ENCODE measurements around the gene RNF215.

Gene RNF215

DNA sequence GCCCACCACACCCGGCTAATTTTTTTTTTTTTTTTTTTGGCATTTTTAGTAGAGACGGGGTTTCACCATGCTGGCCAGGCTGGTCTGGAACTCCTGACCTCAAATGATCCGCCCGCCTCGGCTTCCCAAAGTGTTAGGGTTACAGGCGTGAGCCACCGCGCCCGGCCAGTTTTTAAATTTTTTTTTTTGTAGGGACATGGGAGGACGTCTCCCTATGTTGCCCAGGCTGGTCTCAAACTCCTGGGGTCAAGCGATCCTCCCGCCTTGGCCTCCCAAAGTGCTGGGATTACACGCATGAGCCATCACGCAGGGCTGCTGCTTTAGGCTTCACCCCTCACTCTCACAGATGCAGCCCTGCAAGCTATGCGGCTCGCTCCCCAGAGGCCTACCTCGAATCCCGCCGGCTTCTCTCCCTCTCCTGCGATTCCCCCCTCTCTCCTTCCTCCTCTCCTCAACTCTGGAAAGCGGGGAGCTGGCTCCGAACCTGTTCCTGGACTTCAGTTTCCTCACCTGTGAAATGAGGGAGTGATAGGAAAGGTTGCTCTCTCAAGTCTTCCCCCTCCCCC, 29.5 kb downstream of the RNF215 start:
- H3K4me3 ChIP-seq (ENCODE audit: low read length): no peak overlapping the region
- TF ChIP-seq, protein P1, sequence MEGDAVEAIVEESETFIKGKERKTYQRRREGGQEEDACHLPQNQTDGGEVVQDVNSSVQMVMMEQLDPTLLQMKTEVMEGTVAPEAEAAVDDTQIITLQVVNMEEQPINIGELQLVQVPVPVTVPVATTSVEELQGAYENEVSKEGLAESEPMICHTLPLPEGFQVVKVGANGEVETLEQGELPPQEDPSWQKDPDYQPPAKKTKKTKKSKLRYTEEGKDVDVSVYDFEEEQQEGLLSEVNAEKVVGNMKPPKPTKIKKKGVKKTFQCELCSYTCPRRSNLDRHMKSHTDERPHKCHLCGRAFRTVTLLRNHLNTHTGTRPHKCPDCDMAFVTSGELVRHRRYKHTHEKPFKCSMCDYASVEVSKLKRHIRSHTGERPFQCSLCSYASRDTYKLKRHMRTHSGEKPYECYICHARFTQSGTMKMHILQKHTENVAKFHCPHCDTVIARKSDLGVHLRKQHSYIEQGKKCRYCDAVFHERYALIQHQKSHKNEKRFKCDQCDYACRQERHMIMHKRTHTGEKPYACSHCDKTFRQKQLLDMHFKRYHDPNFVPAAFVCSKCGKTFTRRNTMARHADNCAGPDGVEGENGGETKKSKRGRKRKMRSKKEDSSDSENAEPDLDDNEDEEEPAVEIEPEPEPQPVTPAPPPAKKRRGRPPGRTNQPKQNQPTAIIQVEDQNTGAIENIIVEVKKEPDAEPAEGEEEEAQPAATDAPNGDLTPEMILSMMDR (conservative IDR thresholded peaks at IDR 0.05; ENCODE audit: low read length): no peak
- no peak for DNase-seq (ENCODE audit: low read depth)

DNA sequence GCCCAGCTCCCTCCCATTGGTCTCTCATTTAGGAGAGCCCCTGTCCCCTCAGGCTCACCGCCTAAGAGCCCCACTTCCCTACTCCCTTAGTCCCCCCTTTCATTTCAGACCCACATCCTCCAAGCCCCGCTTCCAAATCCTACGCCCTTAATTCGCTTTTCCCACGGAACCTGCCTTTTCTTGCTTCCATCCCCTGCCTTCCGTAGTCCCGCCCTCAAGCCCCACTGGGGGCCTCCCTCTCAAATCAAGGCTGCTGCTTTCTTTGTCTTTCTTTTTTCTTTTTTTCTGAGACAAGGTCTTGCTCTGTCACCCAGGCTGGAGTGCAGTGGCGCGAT, 30.0 kb downstream of the RNF215 start:
- peak overlapping the region; percentile 72 for H3K4me3 ChIP-seq (ENCODE audit: low read length)
- DNase-seq (ENCODE audit: low read depth): peak; percentile 7
- TF ChIP-seq, protein P1 (conservative IDR thresholded peaks at IDR 0.05; ENCODE audit: low read length): no peak

DNA sequence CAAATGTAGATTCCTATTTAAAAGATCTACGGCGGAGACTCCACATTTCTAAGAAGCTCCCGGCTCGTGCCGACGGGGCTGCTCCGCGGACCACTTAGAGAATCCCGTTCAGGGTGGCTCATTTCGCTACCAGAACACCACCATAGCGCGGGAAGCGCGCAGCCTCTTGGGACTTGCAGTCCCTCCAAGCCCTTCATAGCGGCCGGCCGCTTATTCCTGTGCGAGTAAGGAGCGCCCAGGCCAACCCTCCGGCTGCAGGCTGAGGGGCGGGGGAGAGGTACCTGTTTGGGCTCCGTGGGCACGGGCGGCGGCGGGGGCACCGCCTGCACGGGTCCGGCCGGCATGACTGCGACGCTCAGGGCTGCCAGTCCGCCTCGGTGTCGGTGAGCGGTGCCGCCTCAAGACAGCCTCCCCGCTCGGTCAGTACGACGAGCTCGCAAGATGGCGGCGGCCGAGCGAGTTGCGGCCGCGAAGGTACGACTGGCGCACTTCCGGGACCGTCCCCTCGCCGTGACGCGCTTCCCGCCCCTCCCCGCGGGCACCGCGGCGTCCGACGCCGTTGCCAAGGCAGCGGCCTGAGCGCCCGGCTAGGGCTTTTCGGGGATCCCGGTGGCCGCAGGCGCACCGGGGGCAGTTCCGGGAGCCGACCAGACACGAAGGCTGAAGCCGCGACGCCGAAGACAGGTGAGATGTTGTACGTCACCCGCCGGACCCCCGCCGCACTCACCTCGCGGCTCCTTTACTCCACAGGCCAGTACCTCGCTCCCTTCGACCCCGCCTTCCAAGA, 30.6 kb downstream of the RNF215 start, which contains the start of the genes CCDC157 and SF3A1:
TSS of gene CCDC157 (plus strand) at position 559 of the 787 bp plus-strand sequence. CDS start 8,994 bp downstream, outside the sequence.
TSS of gene SF3A1 (minus strand) at position 446 of the 787 bp plus-strand sequence. CDS start at position 344, 102 bp downstream.
- TF ChIP-seq, protein P1 (conservative IDR thresholded peaks at IDR 0.05; ENCODE audit: low read length): no peak
- peak; percentile 89 for DNase-seq (ENCODE audit: low read depth)
- peak within 1 kb of the TSS; percentile 72 for H3K4me3 ChIP-seq (ENCODE audit: low read length)

DNA sequence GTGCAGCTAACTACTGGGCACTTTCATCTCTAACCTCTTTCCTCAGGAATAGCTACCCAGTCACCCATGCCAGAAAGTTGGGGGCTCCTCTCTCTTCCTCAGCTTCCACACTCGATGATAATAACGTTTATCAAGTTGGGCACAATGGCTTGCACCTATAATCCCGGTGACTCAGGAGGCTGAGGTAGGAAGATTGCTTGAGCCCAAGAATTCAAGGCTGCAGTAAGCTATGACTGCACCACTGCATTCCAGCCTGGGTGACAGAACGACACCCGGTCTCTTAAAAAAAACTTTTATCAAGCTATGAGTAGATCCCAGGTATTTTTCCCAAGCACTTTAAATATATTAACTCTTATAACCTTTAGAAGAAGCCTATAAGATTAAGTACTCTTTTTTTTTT, 32.6 kb downstream of the RNF215 start:
- no peak for DNase-seq (ENCODE audit: low read depth)
- TF ChIP-seq, protein P1 (conservative IDR thresholded peaks at IDR 0.05; ENCODE audit: low read length): no peak
- no peak overlapping the region for H3K4me3 ChIP-seq (ENCODE audit: low read length)

DNA sequence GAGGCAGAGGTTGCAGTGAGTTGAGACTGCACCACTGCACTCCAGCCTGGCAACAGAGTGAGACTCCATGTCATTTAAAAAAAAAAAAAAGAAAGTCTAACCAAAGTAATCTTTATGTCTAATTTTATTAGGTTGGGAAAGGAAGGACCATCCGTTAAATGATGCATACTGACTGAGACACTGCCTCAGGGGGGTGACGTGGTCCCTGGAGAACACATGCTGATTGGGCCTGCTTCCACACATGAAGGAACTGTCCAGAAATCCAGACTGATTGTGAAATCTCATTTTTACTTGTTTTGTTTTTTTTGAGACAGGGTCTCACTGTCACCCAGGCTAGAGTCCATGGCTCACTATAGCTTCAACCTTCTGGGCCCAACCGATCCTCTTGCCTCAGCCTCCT, 36.0 kb downstream of the RNF215 start:
- no peak overlapping the region for H3K4me3 ChIP-seq (ENCODE audit: low read length)
- peak; percentile 59 for DNase-seq (ENCODE audit: low read depth)
- TF ChIP-seq, protein P1 (conservative IDR thresholded peaks at IDR 0.05; ENCODE audit: low read length): no peak

DNA sequence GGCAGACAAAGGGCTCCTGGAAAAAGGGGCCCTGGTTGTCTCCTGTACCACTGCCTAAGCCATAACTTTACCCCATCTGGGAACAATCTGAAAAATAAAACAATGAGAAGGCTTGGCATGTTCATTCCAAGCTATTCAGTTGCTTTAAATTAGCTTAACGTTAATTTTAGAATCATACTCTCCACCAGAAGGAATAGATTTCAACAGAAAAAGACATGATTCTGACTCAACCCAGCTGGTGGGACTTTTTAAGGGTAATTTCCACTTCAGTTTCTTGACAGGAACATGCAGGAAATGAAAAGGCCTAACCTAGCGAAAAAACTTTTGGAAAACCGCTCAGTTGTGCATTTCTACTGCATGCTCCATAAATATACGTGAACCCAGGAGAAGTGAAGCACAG, 38.4 kb downstream of the RNF215 start:
- TF ChIP-seq, protein P1 (conservative IDR thresholded peaks at IDR 0.05; ENCODE audit: low read length): no peak
- DNase-seq (ENCODE audit: low read depth): peak; percentile 71
- no peak overlapping the region for H3K4me3 ChIP-seq (ENCODE audit: low read length)

DNA sequence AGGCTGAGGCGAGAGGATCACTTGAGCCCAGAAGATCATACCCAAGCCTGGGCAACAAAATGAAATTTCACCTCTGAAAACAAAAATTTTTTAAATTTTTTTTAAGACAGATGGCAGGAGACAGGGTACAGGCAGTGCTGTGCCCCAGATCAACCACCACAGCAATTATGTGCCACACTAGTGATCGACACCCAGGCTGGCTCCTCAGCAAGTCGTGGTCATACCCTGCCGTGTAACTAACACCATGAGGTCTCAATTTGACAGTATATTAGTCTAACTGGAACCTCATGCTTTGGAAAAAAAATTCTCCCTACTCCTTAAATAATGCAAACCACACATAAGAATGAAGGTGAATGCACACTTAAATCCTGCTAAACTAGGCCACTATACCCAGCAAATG, 38.8 kb downstream of the RNF215 start:
- no peak for DNase-seq (ENCODE audit: low read depth)
- H3K4me3 ChIP-seq (ENCODE audit: low read length): no peak overlapping the region
- TF ChIP-seq, protein P1 (conservative IDR thresholded peaks at IDR 0.05; ENCODE audit: low read length): no peak
